NB4 (cell line): ENCODE results near the gene FAM120B.
"Not testable (repeated sequence)": the region's sequence is repeated elsewhere in the genome, so short reads cannot be mapped to it uniquely, and the experiment has no call there.

Experiments
- DNase-seq: peaks from one replicate; pipeline ENCODE4 v3.0.0; 2010; ENCODE audit warnings: low read depth
- H3K4me3 ChIP-seq: one replicate; pipeline ENCODE4 v1.5.1; 2011; ENCODE audit warnings: mild to moderate bottlenecking, low read depth, low read length, moderate library complexity
- MYC ChIP-seq: IDR thresholded peaks from 2 replicates; pipeline ENCODE4 v1.6.1; 2011; ENCODE audit warnings: low read depth, low read length
- POLR2A ChIP-seq: IDR thresholded peaks from 2 replicates; pipeline ENCODE4 v1.6.1; 2011; ENCODE audit warnings: mild to moderate bottlenecking; ENCODE audit not compliant: insufficient read length; ENCODE audit errors: extremely low read depth
- TF ChIP-seq, protein P1 (sequence below): IDR thresholded peaks from one replicate; pipeline ENCODE4 v1.5.1; 2012; ENCODE audit warnings: low read depth, low read length
- TF ChIP-seq, protein P2 (sequence below): IDR thresholded peaks from 2 replicates; pipeline ENCODE4 v1.6.1; 2011; ENCODE audit warnings: low read depth, low read length

Gene FAM120B

DNA sequence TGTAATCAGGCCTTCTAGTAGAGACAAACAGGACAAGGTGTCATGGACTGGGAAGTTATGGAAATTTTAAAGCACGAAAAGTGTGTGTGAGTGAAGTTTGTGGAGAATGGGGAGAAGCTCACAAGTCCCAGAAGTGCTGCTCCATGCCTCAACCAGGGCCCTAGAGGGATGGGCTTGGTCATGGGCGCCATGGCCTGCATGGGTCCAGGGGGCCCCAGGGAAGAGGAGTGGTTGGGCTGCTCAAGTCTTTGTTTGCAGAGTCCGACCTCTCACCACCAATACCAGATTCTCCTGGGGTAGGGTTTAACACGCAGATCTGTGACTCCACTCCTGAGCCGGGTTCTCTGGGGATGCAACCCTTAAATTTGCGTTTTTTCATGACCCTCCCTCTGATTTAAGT, 88.4 kb downstream of the FAM120B start:
- no peak overlapping the region for H3K4me3 ChIP-seq

DNA sequence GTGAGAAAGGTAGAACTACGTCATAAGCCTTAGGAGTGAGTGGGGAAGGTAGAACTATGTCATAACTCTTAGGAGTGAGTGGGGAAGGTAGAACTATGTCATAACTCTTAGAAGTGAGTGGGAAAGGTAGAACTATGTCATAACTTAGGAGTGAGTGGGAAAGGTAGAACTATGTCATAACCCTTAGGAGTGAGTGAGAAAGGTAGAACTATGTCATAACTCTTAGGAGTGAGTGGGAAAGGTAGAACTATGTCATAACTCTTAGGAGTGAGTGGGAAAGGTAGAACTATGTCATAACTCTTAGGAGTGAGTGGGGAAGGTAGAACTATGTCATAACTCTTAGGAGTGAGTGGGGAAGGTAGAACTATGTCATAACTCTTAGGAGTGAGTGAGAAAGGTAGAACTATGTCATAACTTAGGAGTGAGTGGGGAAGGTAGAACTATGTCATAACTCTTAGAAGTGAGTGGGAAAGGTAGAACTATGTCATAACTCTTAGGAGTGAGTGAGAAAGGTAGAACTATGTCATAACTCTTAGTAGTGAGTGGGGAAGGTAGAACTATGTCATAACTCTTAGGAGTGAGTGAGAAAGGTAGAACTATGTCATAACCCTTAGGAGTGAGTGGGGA, 92.3 kb downstream of the FAM120B start:
- DNase-seq, H3K4me3 ChIP-seq: not testable (repeated sequence)

More for the DNA sequence above, 88.4 kb downstream of the FAM120B start:
- TF ChIP-seq, protein P1, sequence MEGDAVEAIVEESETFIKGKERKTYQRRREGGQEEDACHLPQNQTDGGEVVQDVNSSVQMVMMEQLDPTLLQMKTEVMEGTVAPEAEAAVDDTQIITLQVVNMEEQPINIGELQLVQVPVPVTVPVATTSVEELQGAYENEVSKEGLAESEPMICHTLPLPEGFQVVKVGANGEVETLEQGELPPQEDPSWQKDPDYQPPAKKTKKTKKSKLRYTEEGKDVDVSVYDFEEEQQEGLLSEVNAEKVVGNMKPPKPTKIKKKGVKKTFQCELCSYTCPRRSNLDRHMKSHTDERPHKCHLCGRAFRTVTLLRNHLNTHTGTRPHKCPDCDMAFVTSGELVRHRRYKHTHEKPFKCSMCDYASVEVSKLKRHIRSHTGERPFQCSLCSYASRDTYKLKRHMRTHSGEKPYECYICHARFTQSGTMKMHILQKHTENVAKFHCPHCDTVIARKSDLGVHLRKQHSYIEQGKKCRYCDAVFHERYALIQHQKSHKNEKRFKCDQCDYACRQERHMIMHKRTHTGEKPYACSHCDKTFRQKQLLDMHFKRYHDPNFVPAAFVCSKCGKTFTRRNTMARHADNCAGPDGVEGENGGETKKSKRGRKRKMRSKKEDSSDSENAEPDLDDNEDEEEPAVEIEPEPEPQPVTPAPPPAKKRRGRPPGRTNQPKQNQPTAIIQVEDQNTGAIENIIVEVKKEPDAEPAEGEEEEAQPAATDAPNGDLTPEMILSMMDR: no peak
- TF ChIP-seq MYC: no peak
- TF ChIP-seq, protein P2, sequence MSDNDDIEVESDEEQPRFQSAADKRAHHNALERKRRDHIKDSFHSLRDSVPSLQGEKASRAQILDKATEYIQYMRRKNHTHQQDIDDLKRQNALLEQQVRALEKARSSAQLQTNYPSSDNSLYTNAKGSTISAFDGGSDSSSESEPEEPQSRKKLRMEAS: no peak
- TF ChIP-seq POLR2A: no peak
- DNase-seq: no peak

DNA sequence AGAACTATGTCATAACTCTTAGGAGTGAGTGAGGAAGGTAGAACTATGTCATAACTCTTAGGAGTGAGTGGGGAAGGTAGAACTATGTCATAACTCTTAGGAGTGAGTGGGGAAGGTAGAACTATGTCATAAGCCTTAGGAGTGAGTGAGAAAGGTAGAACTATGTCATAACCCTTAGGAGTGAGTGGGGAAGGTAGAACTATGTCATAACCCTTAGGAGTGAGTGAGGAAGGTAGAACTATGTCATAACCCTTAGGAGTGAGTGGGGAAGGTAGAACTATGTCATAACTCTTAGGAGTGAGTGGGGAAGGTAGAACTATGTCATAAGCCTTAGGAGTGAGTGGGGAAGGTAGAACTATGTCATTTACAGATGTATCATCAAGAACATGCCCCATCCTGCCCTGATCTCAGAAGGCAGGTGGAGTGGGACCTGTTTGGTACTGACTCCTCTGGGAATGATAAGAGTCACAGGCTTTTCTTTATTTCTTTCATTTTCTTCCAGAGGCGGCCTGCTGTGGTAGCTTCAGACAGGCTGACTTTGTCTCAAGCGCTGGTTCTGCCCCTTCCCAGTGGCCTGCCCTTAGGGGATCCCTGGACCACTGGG, 93.5 kb downstream of the FAM120B start:
- DNase-seq, H3K4me3 ChIP-seq: not testable (repeated sequence)

DNA sequence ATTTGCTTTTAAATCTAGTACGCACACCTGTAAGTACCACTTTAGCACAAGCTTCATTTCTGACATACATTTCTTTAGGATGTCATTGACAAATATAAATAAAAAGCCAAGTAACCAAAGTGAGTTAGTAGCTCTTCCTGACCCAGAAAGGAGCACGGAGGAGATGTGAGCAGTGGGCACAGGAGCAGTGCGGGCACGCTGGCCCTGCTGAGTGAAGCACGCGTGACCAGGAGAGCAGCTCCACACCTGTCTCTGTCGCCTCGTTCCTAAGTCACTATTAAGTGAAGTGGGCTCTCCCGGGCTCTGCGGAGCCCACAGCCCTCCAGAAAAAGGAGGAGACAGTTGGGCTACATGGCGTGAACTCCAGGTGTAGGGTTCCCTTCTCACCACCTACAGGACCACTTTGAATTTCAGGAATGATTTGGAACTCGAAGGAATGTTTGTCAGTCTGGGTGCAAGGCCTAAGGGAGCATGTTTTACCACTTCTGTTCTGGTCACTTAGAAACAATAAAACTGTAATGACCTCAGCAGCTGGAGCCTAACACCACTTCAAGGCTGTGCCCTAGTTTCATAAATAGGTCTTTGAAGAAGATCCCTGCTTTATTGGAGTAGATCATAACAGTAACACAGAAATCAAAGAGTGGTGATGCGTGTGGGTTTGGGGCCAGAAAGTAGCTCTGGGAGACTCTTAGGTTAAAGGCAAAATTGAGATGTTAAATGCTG, 95.9 kb downstream of the FAM120B start:
- TF ChIP-seq, protein P1: no peak
- TF ChIP-seq POLR2A (no peak), MYC (no peak)
- TF ChIP-seq, protein P2: no peak
- no peak overlapping the region for H3K4me3 ChIP-seq
- DNase-seq: no peak

DNA sequence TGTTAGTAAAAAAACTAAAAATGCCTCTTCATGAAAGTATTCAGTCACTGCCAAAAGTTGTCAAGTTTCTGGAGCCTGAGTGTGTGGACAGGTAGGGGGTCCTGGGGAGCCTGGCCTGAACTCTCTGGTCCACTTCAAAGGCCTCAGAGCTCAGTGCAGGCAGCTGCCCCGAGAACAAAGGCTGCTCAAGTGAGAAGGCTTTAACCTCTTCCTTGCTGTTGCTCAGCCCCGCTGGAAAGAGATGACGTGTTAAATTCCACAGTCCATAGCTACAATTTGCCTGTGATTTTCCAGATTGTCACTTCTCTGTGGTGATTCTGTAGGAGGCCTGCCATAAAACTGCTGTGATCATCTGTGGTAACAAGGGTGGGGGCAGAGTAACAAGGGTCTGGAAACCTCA, 96.9 kb downstream of the FAM120B start:
- TF ChIP-seq, protein P1: no peak
- TF ChIP-seq POLR2A (no peak), MYC (no peak)
- TF ChIP-seq, protein P2: no peak
- DNase-seq: no peak
- no peak overlapping the region for H3K4me3 ChIP-seq

DNA sequence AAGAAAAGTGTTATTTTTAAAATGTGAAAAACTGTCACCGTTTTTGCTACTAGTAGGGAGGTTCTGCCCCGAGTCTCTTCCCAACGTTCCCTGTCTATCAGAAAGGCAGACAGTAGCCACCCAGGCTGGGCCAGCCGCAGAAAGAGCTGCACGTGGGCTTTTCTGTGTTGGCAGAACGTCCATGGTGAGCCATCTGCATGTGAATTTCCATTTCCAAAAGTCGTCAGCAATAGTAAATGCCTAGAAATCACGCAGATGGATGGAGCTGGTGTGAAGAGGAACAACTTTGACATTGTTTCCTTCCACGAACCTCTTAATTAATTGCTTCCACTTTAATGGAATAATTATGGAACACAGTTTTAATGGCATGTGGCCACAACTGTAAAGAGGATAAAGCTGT, 97.5 kb downstream of the FAM120B start:
- no peak overlapping the region for H3K4me3 ChIP-seq
- TF ChIP-seq POLR2A (no peak), MYC (no peak)
- TF ChIP-seq, protein P1: no peak
- TF ChIP-seq, protein P2: no peak
- DNase-seq: no peak

DNA sequence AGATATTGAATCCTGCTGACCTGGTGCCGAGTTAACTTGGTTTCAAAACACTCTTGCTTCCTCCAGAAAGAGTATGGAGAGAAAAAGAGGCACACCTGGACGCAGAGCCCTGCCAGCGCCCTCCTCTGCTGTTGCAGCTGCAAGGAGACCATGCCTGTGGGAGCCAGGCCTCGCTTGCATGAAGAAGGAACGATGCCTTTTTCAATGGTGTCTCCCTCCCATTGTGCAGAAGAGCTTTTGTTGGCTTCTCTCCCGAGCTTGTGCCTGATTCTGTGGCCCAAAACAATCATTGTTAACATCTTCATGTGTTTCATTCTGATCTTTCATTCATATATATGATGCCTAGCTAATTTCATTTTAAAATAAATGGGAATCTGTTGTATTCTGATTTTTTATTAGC, 98.1 kb downstream of the FAM120B start:
- no peak overlapping the region for H3K4me3 ChIP-seq
- TF ChIP-seq, protein P1: no peak
- TF ChIP-seq POLR2A (no peak), MYC (no peak)
- TF ChIP-seq, protein P2: no peak
- DNase-seq: no peak
